Upper lobe of left lung (tissue), 4 donors: ENCODE data around the gene TMEM235.

ENCODE experiments used
- CTCF ChIP-seq, 6 experiments: fragments of 450-650 bp in 4 of 6; fragments of 200-600 bp in 2 of 6; sonication (generic) in 2 of 6; IDR thresholded peaks; one replicate each; pipeline ENCODE4 v1.5.1; 2016 to 2019; ENCODE audit warnings: antibody characterized with exemption in 6 of 6
- POLR2A ChIP-seq, 4 donors: fragments of 450-650 bp; IDR thresholded peaks; one replicate each; pipeline ENCODE4 v1.5.1; 2016 to 2017; ENCODE audit warnings: antibody characterized with exemption in 4 of 4, mild to moderate bottlenecking in 2 of 4
- POLR2AphosphoS5 ChIP-seq, 2 donors: sonication (generic); formaldehyde crosslinking; IDR thresholded peaks; one replicate each; pipeline ENCODE4 v1.5.1; 2017; ENCODE audit warnings: antibody characterized with exemption in 2 of 2

GRCh38 chr17:78251773-78252103 lies 20.3 kb downstream of the TMEM235 start:
- TF ChIP-seq CTCF (IDR thresholded peaks at IDR 0.05), result no peak
- no peak for TF ChIP-seq POLR2A (IDR thresholded peaks at IDR 0.05)
- TF ChIP-seq POLR2AphosphoS5 (IDR thresholded peaks at IDR 0.05), result no peak
